ENCODE data around the gene GRK1.

DNA sequence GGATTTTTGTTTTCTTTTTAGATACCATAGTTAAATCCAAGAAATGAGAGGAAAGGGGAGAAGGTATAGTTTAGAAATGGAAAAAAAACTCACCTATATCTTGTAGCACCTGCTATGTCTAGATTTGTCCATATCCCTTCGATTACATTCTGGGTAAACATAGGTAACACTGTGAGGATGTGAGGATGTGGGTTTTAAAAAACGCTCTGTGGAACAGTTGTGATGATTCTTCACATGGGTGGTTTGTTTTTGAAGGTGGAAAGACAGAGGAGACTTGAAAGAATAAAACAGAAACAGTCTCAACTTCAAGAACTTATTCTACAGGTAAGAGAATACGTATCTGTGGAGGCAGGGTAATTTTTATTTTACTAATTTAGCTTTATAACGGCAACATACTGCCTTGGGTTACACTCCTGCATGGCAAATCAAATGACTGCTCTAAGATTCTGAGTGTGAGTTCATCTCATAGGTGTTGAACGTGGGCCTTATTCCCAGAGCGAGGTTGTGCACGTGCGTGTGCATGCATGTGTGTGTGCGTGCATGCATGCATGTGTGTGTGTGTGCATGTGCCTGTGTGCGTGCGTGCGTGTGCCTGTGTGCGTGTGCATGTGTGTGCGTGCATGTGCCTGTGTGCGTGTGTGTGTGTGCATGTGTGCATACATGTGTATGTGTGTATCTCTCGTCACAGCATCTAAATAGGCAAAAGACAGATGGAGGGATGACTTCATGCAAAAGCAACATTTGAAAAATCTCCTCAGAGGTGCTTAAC is 32.6 kb upstream of the GRK1 start:
- TF ChIP-seq CTCF (conservative IDR thresholded peaks at IDR 0.05; ENCODE audit: low read length) (no peak), EZH2phosphoT487 (IDR thresholded peaks at IDR 0.05; ENCODE audit: borderline replicate concordance, low read depth, low read length) (no peak)
